Ovary (tissue), 9 donors: ENCODE data around the gene TENT4B. TPM values are rescaled to one million over a fixed set of nuclear protein-coding genes. Genes with fewer than 3 reads are reported as not detected.

ENCODE experiments used
- DNase-seq, 5 donors: peaks; one replicate each; pipeline ENCODE4 v3.0.0-alpha.2; 2019 to 2020
- H3K27ac ChIP-seq, 2 donors: fragments of 200-600 bp; one replicate each; pipeline versions ENCODE4 v1.5.1 to v1.8.0; 2019 to 2022
- H3K27me3 ChIP-seq: fragments of 200-600 bp; one replicate; pipeline ENCODE4 v1.8.0; 2022
- H3K36me3 ChIP-seq: fragments of 200-600 bp; sonication (generic); one replicate; pipeline ENCODE4 v1.5.1; 2019
- H3K4me1 ChIP-seq: one replicate; pipeline ENCODE4 v1.8.1; 2013; ENCODE audit warnings: mild to moderate bottlenecking, moderate library complexity; ENCODE audit not compliant: insufficient read depth
- H3K4me3 ChIP-seq: fragments of 200-600 bp; sonication (generic); one replicate; pipeline ENCODE4 v1.5.1; 2017
- H3K9me3 ChIP-seq, 2 donors: fragments of 200-600 bp in 1 of 2; sonication (generic) in 1 of 2; one replicate each; pipeline versions ENCODE4 v1.5.1 to v1.8.1; 2013 to 2019; ENCODE audit warnings: mild to moderate bottlenecking in 1 of 2, moderate library complexity in 1 of 2
- EP300 ChIP-seq: sonication (generic); formaldehyde crosslinking; IDR thresholded peaks from one replicate; pipeline ENCODE4 v1.6.1; 2017; ENCODE audit warnings: antibody characterized with exemption
- POLR2A ChIP-seq: fragments of 450-650 bp; IDR thresholded peaks from one replicate; pipeline ENCODE4 v1.6.1; 2017; ENCODE audit warnings: antibody characterized with exemption, mild to moderate bottlenecking, moderate library complexity
- WGBS, 3 donors: extraction: QIAGEN DNeasy Blood & Tissue Kit in 1 of 3; methylation state at CpG; one replicate each; pipeline versions ENCODE4 v1.1.5 to v1.1.7; 2013 to 2017; 5-methylcytosine and 5-hydroxymethylcytosine counted together
- intact Hi-C, 4 donors: fragments of 100-400 bp; cut with DNase I; formaldehyde crosslinking; loops; one replicate each; pipeline versions ENCODE4 v1.11.0 to v1.15.1; 2022 to 2023
- polyA plus RNA-seq, 2 donors: library from polyadenylated mRNA; stranded (reverse); fragments of 200-250 nt in 1 of 2; fragments of 350-450 nt in 1 of 2; fragmentation: Illumina TruSeq in 1 of 2; extraction: RNeasy Lipid Tissue Mini Kit (QIAGEN cat#74804) in 1 of 2; gene quantifications; one replicate each; pipeline ENCODE4 v1.2.3, GENCODE V29; 2013 to 2014
- total RNA-seq, 7 donors: library from RNA; depleted of rRNA in 2 of 7; stranded (reverse); fragments of >200 nt in 2 of 7; fragmentation: NEBNext Ultra II Directional in 3 of 7; extraction: Animal tissue kit (Norgen Biotek cat#: 25700) in 3 of 7; gene quantifications; one replicate each; pipeline versions ENCODE4 v1.1.0 to v1.2.4, GENCODE V29; 2016 to 2023
- TF ChIP-seq, protein P1 (sequence below), 3 donors: fragments of 450-650 bp in 2 of 3; fragments of 200-600 bp in 1 of 3; IDR thresholded peaks; one replicate each; pipeline versions ENCODE4 v1.5.1 to v1.8.0; 2016 to 2022; ENCODE audit warnings: antibody characterized with exemption in 3 of 3, mild to moderate bottlenecking in 1 of 3
- donor health status: DM: no; HTN: no; CAD: no; lungs with moderate emphysema.
- donor health status: DM: no; HTN: no; CAD: no.
- donor health status: Bipolar disorder and iron deficiency.
- donor health status: DM: yes; HTN: yes; CAD: no.
- donor health status: DM: no; HTN: no; CAD: no.
- donor health status: DM: yes; HTN: yes; CAD: no.

Gene TENT4B
- total and polyA plus RNA-seq, 9 donors, result 5.3 to 17.7 (median 12.3) TPM

DNA sequence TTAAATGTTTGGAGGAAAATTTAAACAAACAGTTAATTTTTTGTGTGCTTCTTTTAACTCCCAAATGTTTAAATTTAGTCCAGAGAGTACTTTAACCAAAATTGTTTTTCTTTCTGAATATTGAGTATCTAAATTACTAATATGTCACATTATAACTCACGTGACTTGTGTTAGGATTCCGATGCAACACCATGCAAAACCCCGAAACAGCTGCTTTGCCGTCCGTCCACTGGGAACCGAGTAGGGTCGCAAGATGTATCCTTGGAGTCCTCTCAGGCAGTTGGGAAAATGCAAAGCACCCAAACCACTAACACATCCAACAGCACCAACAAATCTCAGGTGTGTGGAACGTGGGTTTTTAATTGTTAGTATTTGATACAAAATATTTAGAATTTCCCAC is 74.6 kb downstream of the TENT4B start:
- no peak for DNase-seq
- H3K4me3 ChIP-seq, result no peak overlapping the region
- intact Hi-C loops, result no loop called here
- 79 to 81% (median 80%) methylated on average over 8 of the region's 8 CpGs for WGBS, 3 donors
- no peaks in the 10 kb centered on the region for H3K36me3 ChIP-seq
- H3K27me3 ChIP-seq, result no peaks in the 10 kb centered on the region
- H3K27ac ChIP-seq, result no peak overlapping the region
- TF ChIP-seq, protein P1, sequence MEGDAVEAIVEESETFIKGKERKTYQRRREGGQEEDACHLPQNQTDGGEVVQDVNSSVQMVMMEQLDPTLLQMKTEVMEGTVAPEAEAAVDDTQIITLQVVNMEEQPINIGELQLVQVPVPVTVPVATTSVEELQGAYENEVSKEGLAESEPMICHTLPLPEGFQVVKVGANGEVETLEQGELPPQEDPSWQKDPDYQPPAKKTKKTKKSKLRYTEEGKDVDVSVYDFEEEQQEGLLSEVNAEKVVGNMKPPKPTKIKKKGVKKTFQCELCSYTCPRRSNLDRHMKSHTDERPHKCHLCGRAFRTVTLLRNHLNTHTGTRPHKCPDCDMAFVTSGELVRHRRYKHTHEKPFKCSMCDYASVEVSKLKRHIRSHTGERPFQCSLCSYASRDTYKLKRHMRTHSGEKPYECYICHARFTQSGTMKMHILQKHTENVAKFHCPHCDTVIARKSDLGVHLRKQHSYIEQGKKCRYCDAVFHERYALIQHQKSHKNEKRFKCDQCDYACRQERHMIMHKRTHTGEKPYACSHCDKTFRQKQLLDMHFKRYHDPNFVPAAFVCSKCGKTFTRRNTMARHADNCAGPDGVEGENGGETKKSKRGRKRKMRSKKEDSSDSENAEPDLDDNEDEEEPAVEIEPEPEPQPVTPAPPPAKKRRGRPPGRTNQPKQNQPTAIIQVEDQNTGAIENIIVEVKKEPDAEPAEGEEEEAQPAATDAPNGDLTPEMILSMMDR (IDR thresholded peaks at IDR 0.05), result no peak
- TF ChIP-seq POLR2A, result no peak
- no peaks in the 10 kb centered on the region for H3K4me1 ChIP-seq
- no peaks in the 10 kb centered on the region for H3K9me3 ChIP-seq

DNA sequence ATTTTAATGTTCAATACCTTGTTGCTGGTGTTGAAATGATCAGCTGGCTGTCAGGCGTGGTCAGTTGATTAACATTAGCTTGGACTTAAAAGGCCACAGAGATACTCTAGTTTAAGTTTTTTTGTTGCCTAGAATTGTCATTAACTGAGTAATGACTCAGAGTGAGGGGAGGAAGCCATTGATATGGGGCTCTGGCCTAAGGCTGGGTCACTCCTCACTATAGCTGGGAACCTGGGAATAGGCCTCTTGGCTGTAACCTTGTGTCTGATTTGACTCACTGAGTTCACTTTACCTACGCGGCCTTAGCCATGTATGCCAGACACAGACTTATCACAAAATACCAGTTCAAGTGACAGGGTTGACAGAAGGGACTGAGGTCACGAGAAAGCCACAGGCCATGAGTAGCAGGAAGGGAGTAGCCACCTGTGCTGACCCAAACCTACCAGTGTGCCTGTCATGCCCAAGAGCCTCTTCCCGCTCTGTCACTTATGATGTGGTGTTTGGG is 75.3 kb downstream of the TENT4B start:
- intact Hi-C loops, result no loop called here
- 96 to 99% (median 97%) methylated on average over 5 of the region's 5 CpGs for WGBS, 3 donors
- no peak overlapping the region for H3K4me3 ChIP-seq
- no peak for DNase-seq
- H3K36me3 ChIP-seq, result no peaks in the 10 kb centered on the region
- H3K9me3 ChIP-seq, result no peaks in the 10 kb centered on the region
- H3K4me1 ChIP-seq, result no peaks in the 10 kb centered on the region
- no peak overlapping the region for H3K27ac ChIP-seq
- TF ChIP-seq, protein P1 (IDR thresholded peaks at IDR 0.05), result no peak
- H3K27me3 ChIP-seq, result no peaks in the 10 kb centered on the region

DNA sequence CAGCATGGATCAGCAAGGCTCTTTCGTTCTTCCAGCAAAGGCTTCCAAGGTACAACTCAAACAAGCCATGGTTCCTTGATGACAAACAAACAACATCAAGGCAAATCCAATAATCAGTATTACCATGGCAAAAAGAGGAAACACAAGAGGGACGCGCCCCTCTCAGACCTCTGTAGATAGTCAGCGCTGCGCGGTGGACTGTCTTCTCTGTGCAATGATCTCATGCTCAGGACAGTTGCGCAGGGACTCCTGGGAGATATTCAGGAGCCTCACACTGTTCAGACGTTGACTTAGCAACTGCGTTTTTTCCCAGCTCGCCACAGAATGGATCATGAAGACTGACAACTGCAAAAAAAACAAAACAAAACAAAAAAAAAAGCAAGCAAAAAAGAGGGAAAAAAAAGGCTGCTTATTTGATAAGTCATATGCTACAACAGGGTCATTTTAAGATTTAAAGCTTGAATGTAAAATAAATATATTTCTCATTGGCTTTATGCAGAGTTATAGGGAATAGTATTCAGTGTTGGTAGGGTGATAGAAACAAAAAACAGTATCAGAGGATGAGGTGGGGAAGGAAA is 76.1 kb downstream of the TENT4B start:
- H3K9me3 ChIP-seq, result no peaks in the 10 kb centered on the region
- H3K27me3 ChIP-seq, result no peaks in the 10 kb centered on the region
- no peak overlapping the region for H3K4me3 ChIP-seq
- H3K4me1 ChIP-seq, result no peaks in the 10 kb centered on the region
- H3K27ac ChIP-seq, result no peak overlapping the region
- DNase-seq, result no peak
- H3K36me3 ChIP-seq, result no peaks in the 10 kb centered on the region
- intact Hi-C loops, result no loop called here
- 91 to 94% (median 93%) methylated on average over 10 of the region's 10 CpGs for WGBS, 3 donors
- TF ChIP-seq, protein P1 (IDR thresholded peaks at IDR 0.05), result no peak

DNA sequence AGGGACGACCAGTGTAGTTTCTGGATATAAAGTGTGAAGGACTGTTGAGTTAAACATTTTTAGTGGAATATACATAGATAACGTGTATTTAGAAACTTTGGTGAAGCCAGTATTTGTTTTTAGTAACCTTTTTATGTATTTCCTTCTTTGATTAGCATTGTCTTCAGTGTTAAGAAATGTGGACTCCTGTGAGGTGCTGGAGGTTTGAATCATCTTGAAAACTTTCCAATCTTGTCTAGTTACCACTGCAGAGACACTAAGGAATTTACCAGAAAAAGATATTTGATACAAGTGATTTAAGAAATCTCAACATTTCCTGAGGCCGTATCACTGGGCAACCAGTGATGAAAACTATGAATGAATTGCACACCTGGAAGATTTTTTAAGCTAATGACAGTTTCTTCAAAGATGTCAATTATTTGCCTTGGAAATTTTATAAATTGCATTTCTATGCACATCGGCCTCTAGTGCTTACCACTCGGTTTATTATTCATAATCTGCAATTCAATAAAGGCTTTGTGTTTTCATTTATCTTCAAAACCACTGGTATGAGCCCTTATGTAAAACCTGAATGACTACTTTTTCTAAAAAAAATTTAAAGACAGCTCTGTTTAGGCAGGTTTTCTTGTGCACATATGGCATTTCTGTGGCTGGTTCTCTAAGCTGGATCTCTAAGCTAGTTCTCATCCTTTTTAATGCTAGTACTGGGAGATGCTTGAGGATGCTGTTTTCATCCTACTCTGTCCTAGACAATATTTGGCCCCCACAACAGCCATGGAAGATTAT is 81.9 kb downstream of the TENT4B start:
- H3K36me3 ChIP-seq, result no peaks in the 10 kb centered on the region
- no peak overlapping the region for H3K4me3 ChIP-seq
- 42 to 60% (median 49%) methylated on average over 5 of the region's 5 CpGs for WGBS, 3 donors
- intact Hi-C loops, result no loop called here
- TF ChIP-seq EP300 (no peak), POLR2A (no peak)
- TF ChIP-seq, protein P1 (IDR thresholded peaks at IDR 0.05), result no peak
- no peaks in the 10 kb centered on the region for H3K27me3 ChIP-seq
- DNase-seq, result no peak
- no peaks in the 10 kb centered on the region for H3K4me1 ChIP-seq
- no peak overlapping the region for H3K27ac ChIP-seq
- H3K9me3 ChIP-seq, result no peaks in the 10 kb centered on the region
